GM21360 (cell line): ENCODE data around the gene WDR43.

Experiments
- ATAC-seq: cut with Tn5 transposase; IDR thresholded peaks from one replicate; pipeline ENCODE4 v1.9.1; 2021; ENCODE audit warnings: mild to moderate bottlenecking, moderate library complexity; ENCODE audit not compliant: unreplicated experiment

WDR43 gene

GRCh38 chr2:28993206-28993960, 98.9 kb downstream of the WDR43 start:
- no peak for ATAC-seq

DNA sequence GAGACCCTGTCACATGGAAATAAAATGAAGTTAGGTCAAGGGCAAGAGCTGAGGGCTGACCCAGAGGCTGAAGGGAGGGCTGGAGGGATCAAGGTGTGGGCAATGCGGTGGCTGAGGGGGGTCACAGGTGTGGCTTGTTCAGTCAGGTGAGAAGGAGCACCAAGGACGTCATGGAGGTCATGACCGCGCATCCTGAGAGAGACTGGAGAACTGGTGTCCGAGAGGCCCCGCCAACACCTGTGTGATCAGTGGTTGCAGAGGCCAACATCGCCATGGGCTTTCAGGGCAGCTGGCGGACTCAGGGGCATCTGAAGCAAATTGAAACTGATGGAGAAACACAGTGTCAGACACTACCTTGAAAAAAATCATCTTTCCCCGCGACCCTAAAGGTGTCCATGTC, 99.6 kb downstream of the WDR43 start:
- no peak for ATAC-seq

- no peak for ATAC-seq
These were observed 100.2 kb downstream of the WDR43 start for GRCh38 chr2:28994679-28995078.

DNA sequence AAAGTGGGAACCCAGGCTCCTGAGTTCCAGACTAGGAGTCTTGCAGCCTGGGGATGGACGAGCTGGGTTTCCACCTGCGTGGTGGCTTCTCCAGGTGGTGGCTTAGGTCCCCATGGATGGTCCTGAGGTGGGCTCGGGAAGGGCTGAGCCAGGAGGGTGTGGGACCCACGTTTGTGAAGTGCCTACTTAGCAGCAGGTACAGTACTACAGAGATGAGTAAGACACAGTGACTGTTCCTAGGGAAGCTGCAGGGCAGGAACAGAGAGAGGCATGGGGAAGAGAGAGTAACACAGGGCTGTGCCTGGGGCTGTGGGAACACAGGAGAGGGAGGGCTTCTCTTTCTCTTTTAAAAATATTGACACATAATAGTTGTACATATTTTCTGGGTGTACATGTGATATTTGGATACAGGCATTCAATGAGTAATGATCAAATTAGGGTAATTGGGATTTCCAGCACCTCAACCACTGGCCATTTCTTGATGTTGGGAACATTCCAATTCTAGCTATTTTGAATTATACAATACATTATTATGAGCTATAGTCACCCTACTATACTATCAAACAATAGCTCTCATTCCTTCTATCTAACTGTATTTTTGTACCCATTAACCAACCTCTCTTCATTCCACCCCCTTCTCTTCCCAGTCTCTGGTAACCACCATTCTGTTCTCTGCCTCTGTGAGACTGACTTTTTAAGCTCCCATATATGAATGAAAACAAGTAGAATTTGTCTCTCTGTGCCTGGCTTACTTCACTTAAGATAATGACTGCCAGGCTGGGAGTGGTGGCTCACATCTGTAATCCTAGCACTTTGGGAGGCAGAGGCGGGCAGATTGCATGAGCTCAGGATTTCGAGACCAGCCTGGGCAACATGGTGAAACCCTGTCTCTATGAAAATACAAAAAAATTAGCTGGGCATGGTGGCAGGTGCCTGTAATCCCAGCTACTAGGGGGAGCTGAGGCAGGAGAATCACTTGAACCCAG, 101.6 kb downstream of the WDR43 start:
- no peak for ATAC-seq

DNA sequence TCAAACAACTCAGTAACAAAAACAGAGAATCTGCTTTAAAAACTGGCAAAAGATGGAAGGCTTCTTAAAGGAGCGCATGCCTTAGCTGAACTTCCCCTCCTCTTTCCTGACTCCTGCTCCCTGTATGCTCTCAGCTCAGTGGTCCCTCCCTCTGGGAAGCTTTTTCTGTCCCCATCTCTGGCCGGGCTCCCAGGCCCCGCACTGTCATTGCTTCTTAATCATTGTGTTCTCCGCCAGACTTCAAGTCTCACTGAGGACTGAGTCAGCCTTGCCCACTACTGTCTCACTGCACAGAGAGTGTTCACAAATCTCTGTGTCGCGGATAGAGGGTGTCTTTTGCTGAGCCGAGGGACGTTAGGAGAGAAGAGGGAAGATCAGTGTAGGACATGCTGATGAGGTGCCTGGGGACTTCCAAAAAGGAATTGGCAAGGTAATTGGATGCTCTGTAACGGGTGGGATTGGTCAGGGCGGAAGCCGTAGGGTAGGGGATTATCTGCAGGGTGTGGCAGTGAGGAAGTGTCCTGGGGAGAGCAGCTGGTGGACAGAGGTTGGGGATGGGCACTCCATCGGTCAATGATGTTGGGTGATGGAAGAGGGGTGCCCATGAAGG, 102.9 kb downstream of the WDR43 start:
- no peak for ATAC-seq
